ENCODE results near the gene EPS8. TPM values are rescaled to one million over a fixed set of nuclear protein-coding genes. Genes with fewer than 3 reads are reported as not detected.

Gene EPS8
- total RNA-seq, 4 donors from 2014 or later = 93.7 to 173 (median 109) TPM

DNA sequence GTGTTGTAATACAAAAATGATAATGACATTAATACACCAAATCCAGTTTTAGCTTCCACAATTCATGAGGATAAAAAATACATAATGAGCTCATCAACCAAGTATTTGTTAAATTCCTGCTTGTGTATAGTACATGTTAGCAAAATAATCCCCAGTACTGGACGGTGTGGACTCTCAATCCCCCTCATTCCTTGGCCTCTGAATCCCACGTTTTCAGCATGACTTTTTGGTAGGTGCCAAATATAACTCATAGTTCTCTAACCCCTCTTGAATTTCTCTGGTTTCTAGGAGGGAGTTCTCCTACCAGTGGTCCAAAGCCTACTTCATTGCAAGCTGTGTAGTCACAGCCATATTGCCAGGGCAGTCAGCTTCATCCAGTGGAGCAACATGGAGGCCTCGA is 41.4 kb upstream of the EPS8 start:
- Histone ChIP-seq H3K4me1 (no peaks in the 10 kb centered on the region), H3K36me3 (no peaks in the 10 kb centered on the region), H3K9me3 (no peaks in the 10 kb centered on the region), H3K4me3 (no peak overlapping the region), H3K27ac (peak overlapping the region; percentile 70 to 81), H3K27me3 (no peaks in the 10 kb centered on the region)
- DNase-seq = no peak
- intact Hi-C loops (cut with DNase I; ENCODE audit: low total_unique reads) = no loop called here
- TF ChIP-seq, protein P1, sequence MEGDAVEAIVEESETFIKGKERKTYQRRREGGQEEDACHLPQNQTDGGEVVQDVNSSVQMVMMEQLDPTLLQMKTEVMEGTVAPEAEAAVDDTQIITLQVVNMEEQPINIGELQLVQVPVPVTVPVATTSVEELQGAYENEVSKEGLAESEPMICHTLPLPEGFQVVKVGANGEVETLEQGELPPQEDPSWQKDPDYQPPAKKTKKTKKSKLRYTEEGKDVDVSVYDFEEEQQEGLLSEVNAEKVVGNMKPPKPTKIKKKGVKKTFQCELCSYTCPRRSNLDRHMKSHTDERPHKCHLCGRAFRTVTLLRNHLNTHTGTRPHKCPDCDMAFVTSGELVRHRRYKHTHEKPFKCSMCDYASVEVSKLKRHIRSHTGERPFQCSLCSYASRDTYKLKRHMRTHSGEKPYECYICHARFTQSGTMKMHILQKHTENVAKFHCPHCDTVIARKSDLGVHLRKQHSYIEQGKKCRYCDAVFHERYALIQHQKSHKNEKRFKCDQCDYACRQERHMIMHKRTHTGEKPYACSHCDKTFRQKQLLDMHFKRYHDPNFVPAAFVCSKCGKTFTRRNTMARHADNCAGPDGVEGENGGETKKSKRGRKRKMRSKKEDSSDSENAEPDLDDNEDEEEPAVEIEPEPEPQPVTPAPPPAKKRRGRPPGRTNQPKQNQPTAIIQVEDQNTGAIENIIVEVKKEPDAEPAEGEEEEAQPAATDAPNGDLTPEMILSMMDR (IDR thresholded peaks at IDR 0.05) = no peak
- no peak for TF ChIP-seq POLR2A (IDR thresholded peaks at IDR 0.05)

- Histone ChIP-seq H3K4me1 (no peaks in the 10 kb centered on the region), H3K27me3 (no peaks in the 10 kb centered on the region), H3K4me3 (no peak overlapping the region), H3K27ac (peak overlapping the region; percentile 70 to 81), H3K9me3 (no peaks in the 10 kb centered on the region), H3K36me3 (no peaks in the 10 kb centered on the region)
- no peak for DNase-seq
- TF ChIP-seq, protein P1 (IDR thresholded peaks at IDR 0.05) = no peak
- TF ChIP-seq POLR2A (IDR thresholded peaks at IDR 0.05) = no peak
- intact Hi-C loops (cut with DNase I; ENCODE audit: low total_unique reads) = no loop called here
These were observed 40.8 kb upstream of the EPS8 start for GRCh38 chr12:15829949-15830348.

DNA sequence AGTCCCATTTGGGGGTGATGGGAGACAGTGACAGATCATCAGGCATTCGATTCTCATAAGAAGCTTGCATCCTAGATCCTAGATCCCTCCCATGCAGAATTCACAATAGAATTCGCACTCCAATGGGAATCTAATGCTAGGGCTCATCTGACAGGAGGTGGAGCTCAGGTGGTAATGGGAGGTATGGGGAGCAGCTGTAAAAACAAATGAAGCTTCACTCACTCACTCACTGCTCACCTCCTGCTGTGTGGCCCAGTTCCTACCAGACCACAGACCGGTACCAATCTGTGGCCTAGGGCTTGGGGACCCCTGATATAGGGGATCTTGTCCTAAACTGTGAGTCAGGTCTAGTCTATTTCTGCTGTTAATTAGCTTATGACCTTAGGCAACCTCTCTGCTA is 40.1 kb upstream of the EPS8 start:
- Histone ChIP-seq H3K4me3 (no peak overlapping the region), H3K9me3 (no peaks in the 10 kb centered on the region), H3K4me1 (no peaks in the 10 kb centered on the region), H3K27me3 (no peaks in the 10 kb centered on the region), H3K27ac (peak overlapping the region; percentile 70 to 81), H3K36me3 (no peaks in the 10 kb centered on the region)
- no peak for DNase-seq
- intact Hi-C loops (cut with DNase I; ENCODE audit: low total_unique reads) = no loop called here
- TF ChIP-seq, protein P1 (IDR thresholded peaks at IDR 0.05) = no peak
- no peak for TF ChIP-seq POLR2A (IDR thresholded peaks at IDR 0.05)

DNA sequence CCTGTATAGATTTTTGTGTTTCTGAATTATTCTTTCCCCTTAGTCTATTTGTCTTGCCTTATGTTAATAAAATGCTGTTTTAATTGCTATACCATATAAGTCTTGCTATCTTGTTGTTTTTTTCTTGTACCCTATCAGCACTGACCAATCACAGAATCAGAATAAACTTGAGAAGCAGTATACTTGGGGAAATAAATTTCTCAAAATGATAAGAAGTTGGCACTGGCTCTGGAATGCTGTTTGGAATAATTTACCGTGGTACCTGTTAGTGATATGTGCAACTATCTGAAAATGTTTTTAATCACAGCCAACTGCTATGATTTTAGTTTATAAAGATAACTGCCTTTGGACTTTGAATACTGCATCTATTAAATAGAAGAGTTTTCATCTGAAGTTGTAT is 37.9 kb upstream of the EPS8 start:
- intact Hi-C loops (cut with DNase I; ENCODE audit: low total_unique reads) = no loop called here
- H3K9me3 ChIP-seq = no peaks in the 10 kb centered on the region
- H3K36me3 ChIP-seq = no peaks in the 10 kb centered on the region
- no peak for DNase-seq
- TF ChIP-seq POLR2A (IDR thresholded peaks at IDR 0.05) = no peak
- TF ChIP-seq, protein P1 (IDR thresholded peaks at IDR 0.05) = no peak
- H3K27me3 ChIP-seq = no peaks in the 10 kb centered on the region
- no peak overlapping the region for H3K4me3 ChIP-seq
- no peaks in the 10 kb centered on the region for H3K4me1 ChIP-seq
- H3K27ac ChIP-seq = no peak overlapping the region

- no peaks in the 10 kb centered on the region for H3K27me3 ChIP-seq
- no peak overlapping the region for H3K4me3 ChIP-seq
- DNase-seq = no peak
- H3K36me3 ChIP-seq = no peaks in the 10 kb centered on the region
- no peaks in the 10 kb centered on the region for H3K4me1 ChIP-seq
- H3K9me3 ChIP-seq = no peaks in the 10 kb centered on the region
- intact Hi-C loops (cut with DNase I; ENCODE audit: low total_unique reads) = no loop called here
- TF ChIP-seq, protein P1 (IDR thresholded peaks at IDR 0.05) = no peak
- TF ChIP-seq POLR2A (IDR thresholded peaks at IDR 0.05) = no peak
- H3K27ac ChIP-seq = no peak overlapping the region
These were observed 35.3 kb upstream of the EPS8 start for GRCh38 chr12:15824516-15824915.
